PC-3 (cell line): ENCODE results near the gene SMAD7. TPM values are rescaled to one million over a fixed set of nuclear protein-coding genes. Genes with fewer than 3 reads are reported as not detected.

Source experiments
- ATAC-seq: fragments of 200-7000 bp; cut with Tn5 transposase; 2 replicates; pipeline ENCODE4 v1.9.1; 2020; ENCODE audit warnings: mild to moderate bottlenecking, moderate library complexity
- BruUV-seq: library from RNA; stranded (reverse); fragments of 400-500 nt; replicated peaks from 2 replicates; lab custom pipeline; 2021; lab: Mats Ljungman, UMichigan
- CTCF ChIA-PET: fragments of 300-600 bp; sonication (Branson Sonifier 250); formaldehyde crosslinking; loops from one replicate; lab custom pipeline; 2022; ENCODE audit warnings: antibody characterized with exemption; lab: Charles Lee
- POLR2A ChIA-PET: fragments of 300-600 bp; sonication (Branson Sonifier 250); formaldehyde crosslinking; loops from one replicate; lab custom pipeline; 2022; ENCODE audit warnings: antibody characterized with exemption; ENCODE audit not compliant: unreplicated experiment; lab: Charles Lee
- DNase-seq: peaks from one replicate; pipeline ENCODE4 v3.0.0-alpha.2; 2015
- H2AFZ ChIP-seq: fragments of 300-600 bp; sonication (generic); 2 replicates; pipeline ENCODE4 v1.6.0; 2016; ENCODE audit warnings: antibody characterized with exemption, low read length
- H3F3A ChIP-seq: fragments of 300-600 bp; sonication (generic); one replicate; pipeline ENCODE4 v1.6.0; 2017; ENCODE audit warnings: antibody characterized with exemption, low read length, control low read depth, mild to moderate bottlenecking; ENCODE audit not compliant: unreplicated experiment
- H3K27ac ChIP-seq: fragments of 300-600 bp; sonication (generic); 2 replicates; pipeline ENCODE4 v1.5.1; 2016; ENCODE audit warnings: mild to moderate bottlenecking, low read length
- H3K27me3 ChIP-seq: fragments of 300-600 bp; sonication (generic); 2 replicates; pipeline ENCODE4 v1.6.1; 2016; ENCODE audit warnings: low read length, mixed read lengths
- H3K36me3 ChIP-seq: fragments of 300-600 bp; sonication (generic); 2 replicates; pipeline ENCODE4 v1.6.1; 2016; ENCODE audit warnings: low read depth, mixed run types, low read length, mixed read lengths
- H3K4me1 ChIP-seq: fragments of 300-600 bp; sonication (generic); 2 replicates; pipeline ENCODE4 v1.5.1; 2016; ENCODE audit warnings: low read length; ENCODE audit not compliant: insufficient read depth
- H3K4me2 ChIP-seq: fragments of 300-600 bp; sonication (generic); 2 replicates; pipeline ENCODE4 v1.6.0; 2016; ENCODE audit warnings: low read length
- H3K4me3 ChIP-seq: fragments of 300-600 bp; sonication (generic); 2 replicates; pipeline ENCODE4 v1.5.1; 2016; ENCODE audit warnings: mild to moderate bottlenecking, low read length, mixed read lengths
- H3K79me2 ChIP-seq: fragments of 300-600 bp; sonication (generic); 2 replicates; pipeline ENCODE4 v1.6.1; 2017; ENCODE audit warnings: low read length, mixed read lengths
- H3K9ac ChIP-seq: fragments of 300-600 bp; sonication (generic); 2 replicates; pipeline ENCODE4 v1.6.0; 2016; ENCODE audit warnings: mild to moderate bottlenecking, low read length
- H3K9me2 ChIP-seq: fragments of 300-600 bp; sonication (generic); replicated peaks from 2 replicates; pipeline ENCODE4 v1.6.1; 2016; ENCODE audit warnings: mixed run types, low read length, mixed read lengths
- H3K9me3 ChIP-seq: fragments of 300-600 bp; sonication (generic); 2 replicates; pipeline ENCODE4 v1.6.1; 2016; ENCODE audit warnings: low read length, mixed read lengths
- H4K20me1 ChIP-seq: fragments of 300-600 bp; sonication (generic); 2 replicates; pipeline ENCODE4 v1.6.1; 2016; ENCODE audit warnings: low read length, mixed read lengths
- EZH2 ChIP-seq: fragments of 300-600 bp; sonication (generic); IDR thresholded peaks from one replicate; pipeline ENCODE4 v1.6.1; 2017; ENCODE audit warnings: antibody characterized with exemption, mild to moderate bottlenecking, low read length; ENCODE audit not compliant: unreplicated experiment
- EZH2phosphoT487 ChIP-seq: fragments of 300-600 bp; sonication (generic); IDR thresholded peaks from 2 replicates; pipeline ENCODE4 v1.6.1; 2018; ENCODE audit warnings: mild to moderate bottlenecking, antibody characterized with exemption, low read length, borderline replicate concordance
- intact Hi-C: fragments of 100-400 bp; cut with micrococcal nuclease; formaldehyde crosslinking; loops from 2 replicates; pipeline ENCODE4 v1.9.0; 2023
- total RNA-seq: library from RNA; depleted of rRNA; stranded (reverse); fragments of >200 nt; gene quantifications from 2 replicates; pipeline ENCODE4 v1.2.3, GENCODE V29; 2014
- TF ChIP-seq, protein P1 (sequence below): fragments of 300-600 bp; sonication (generic); conservative IDR thresholded peaks from 2 replicates; pipeline ENCODE4 v1.5.1; 2017; ENCODE audit warnings: antibody characterized with exemption, low read depth, mild to moderate bottlenecking, low read length

The SMAD7 gene
- total RNA-seq, 1 experiment from 2014 or later, result 9.4 TPM

DNA sequence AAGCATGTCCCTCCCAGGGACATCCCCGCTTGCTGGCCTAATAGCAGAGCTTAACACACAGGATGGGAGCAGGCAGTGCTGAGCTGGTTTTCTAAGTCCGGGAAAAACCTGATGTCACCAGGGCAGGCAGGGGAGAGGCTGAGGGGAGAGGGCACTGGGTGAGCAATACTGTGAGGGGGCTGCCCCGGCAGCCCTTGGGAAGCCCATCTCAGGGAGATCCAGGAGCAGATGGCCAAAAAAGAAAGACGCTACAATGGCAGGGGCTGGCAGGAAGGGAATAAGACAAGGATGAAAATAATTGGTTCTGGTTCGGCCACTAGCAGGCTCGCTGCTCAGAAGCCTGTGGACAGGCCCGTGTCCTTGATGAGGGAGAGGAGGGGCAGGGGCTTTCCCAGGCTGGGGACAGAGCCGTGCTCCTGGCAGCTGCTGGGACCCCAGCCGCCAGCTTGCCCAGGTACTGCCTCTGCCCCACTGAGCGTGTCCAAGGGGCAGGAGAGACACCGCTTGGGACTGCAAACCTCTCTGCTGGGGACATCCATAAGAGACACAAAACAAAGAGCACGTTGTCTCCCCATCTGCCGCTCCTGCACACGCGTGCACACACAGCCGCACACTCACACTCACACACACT lies 30.2 kb downstream of the SMAD7 start:
- Histone ChIP-seq H3K27ac (no peak overlapping the region), H3F3A (no peaks in the 10 kb centered on the region), H3K4me1 (peaks cover 14% of the 10 kb centered on the region), H3K9me2 (no peaks in the 10 kb centered on the region), H3K9me3 (no peaks in the 10 kb centered on the region), H2AFZ (no peak overlapping the region), H3K27me3 (no peaks in the 10 kb centered on the region), H3K4me2 (no peak overlapping the region), H3K4me3 (no peak overlapping the region), H3K79me2 (no peaks in the 10 kb centered on the region), H3K36me3 (no peaks in the 10 kb centered on the region), H3K9ac (no peak overlapping the region), H4K20me1 (no peaks in the 10 kb centered on the region)
- ChIA-PET CTCF (no interaction called here), POLR2A (interaction anchor here (0.7 kb wide), 1 partner anchor 137 kb away, joined by 18 read pairs; no protein-coding TSS in a partner anchor)
- DNase-seq (no peak), ATAC-seq (no peak)
- TF ChIP-seq, protein P1, sequence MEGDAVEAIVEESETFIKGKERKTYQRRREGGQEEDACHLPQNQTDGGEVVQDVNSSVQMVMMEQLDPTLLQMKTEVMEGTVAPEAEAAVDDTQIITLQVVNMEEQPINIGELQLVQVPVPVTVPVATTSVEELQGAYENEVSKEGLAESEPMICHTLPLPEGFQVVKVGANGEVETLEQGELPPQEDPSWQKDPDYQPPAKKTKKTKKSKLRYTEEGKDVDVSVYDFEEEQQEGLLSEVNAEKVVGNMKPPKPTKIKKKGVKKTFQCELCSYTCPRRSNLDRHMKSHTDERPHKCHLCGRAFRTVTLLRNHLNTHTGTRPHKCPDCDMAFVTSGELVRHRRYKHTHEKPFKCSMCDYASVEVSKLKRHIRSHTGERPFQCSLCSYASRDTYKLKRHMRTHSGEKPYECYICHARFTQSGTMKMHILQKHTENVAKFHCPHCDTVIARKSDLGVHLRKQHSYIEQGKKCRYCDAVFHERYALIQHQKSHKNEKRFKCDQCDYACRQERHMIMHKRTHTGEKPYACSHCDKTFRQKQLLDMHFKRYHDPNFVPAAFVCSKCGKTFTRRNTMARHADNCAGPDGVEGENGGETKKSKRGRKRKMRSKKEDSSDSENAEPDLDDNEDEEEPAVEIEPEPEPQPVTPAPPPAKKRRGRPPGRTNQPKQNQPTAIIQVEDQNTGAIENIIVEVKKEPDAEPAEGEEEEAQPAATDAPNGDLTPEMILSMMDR, result no peak
- no peak for TF ChIP-seq EZH2
- no peak for TF ChIP-seq EZH2phosphoT487
- intact Hi-C loops, result no loop called here
- BruUV-seq, result no TSS peak

DNA sequence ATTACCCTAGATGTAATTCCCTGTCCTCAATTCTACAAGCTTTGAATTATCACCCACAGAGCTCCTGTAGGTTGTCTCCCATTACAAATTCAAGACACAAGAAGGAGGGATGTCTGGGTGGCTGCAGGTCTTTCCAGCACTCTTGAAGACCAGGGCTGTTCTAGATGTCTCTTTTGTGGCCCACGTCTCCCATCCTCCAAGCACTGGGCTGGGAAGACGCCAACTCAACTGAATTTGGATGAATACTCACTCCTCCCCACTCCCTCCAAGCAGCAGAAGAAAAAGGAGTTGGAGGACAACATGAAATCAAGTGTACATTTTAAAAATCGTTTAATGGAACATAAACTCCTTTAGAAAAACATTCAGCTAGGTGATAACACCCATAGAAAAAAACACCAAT lies 31.2 kb downstream of the SMAD7 start:
- ChIA-PET CTCF (no interaction called here), POLR2A (no interaction called here)
- ATAC-seq, result no peak
- Histone ChIP-seq H3K9me3 (no peaks in the 10 kb centered on the region), H3K9me2 (no peaks in the 10 kb centered on the region), H3K4me2 (no peak overlapping the region), H4K20me1 (no peaks in the 10 kb centered on the region), H3K4me3 (no peak overlapping the region), H3K36me3 (no peaks in the 10 kb centered on the region), H2AFZ (no peak overlapping the region), H3F3A (no peaks in the 10 kb centered on the region), H3K27me3 (no peaks in the 10 kb centered on the region), H3K27ac (no peak overlapping the region), H3K79me2 (no peaks in the 10 kb centered on the region), H3K9ac (no peak overlapping the region), H3K4me1 (peaks cover 14% of the 10 kb centered on the region)
- TF ChIP-seq, protein P1, result no peak
- TF ChIP-seq EZH2 (no peak), EZH2phosphoT487 (no peak)
- BruUV-seq, result no TSS peak
- intact Hi-C loops, result no loop called here
- DNase-seq, result no peak

DNA sequence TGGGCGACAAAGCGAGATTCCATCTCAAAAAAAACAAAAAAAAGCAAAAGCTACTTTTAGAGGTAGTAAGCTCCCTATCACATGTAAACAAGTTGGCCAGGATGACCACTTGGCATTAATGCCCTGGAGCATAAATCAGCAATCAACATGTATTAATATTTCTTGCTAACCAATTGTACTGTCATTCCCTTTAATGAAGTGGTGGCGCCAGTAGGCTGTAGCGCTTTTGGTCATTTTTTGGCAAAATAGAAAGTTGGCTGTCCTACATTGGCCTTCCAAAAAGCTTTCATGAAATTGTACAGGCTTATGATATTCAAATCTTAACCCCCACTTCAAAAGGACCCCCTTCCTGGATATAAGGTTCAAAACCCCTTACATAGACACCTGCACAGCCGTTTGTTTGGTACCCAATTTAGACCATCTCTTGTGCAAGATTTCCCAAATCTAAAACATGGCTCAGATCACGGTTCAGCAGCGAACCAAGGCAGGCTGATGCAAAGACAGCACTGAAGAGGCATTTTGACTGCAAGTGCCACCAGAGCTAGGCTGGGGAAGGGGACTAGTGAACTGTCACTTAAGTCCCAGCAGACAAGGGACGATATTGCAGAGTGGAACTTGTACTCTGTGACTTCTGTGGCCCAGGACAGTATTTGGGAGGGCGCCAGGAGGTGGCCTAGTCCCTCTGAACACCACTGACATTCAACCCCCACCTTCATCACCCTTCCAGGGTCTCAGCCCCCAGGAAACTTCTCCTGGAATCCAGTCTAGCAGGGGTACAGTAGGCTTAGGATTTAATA lies 31.9 kb downstream of the SMAD7 start:
- no peaks in the 10 kb centered on the region for H3K9me3 ChIP-seq
- no peak overlapping the region for H3K4me3 ChIP-seq
- H3K4me1 ChIP-seq, result peaks cover 14% of the 10 kb centered on the region
- no peak for ATAC-seq
- H2AFZ ChIP-seq, result no peak overlapping the region
- no peaks in the 10 kb centered on the region for H3K27me3 ChIP-seq
- intact Hi-C loops, result no loop called here
- BruUV-seq, result no TSS peak
- H3K9me2 ChIP-seq, result no peaks in the 10 kb centered on the region
- TF ChIP-seq EZH2phosphoT487 (no peak), EZH2 (no peak)
- TF ChIP-seq, protein P1, result no peak
- ChIA-PET POLR2A (no interaction called here), CTCF (interaction anchor here (0.6 kb wide), 1 partner anchor 19 kb away, joined by 4 read pairs; no protein-coding TSS in a partner anchor)
- H3F3A ChIP-seq, result no peaks in the 10 kb centered on the region
- H3K27ac ChIP-seq, result no peak overlapping the region
- no peak for DNase-seq
- H4K20me1 ChIP-seq, result no peaks in the 10 kb centered on the region
- H3K4me2 ChIP-seq, result no peak overlapping the region
- H3K9ac ChIP-seq, result no peak overlapping the region
- no peaks in the 10 kb centered on the region for H3K36me3 ChIP-seq
- no peaks in the 10 kb centered on the region for H3K79me2 ChIP-seq
